HG03342 (cell line): ENCODE data around the gene KCNT2.
A peak's percentile ranks its signal among the peaks of the same experiment; 100 is the strongest.

Experiments
- ATAC-seq: cut with Tn5 transposase; IDR thresholded peaks from one replicate; pipeline ENCODE4 v1.9.1; 2021; ENCODE audit warnings: mild to moderate bottlenecking, moderate library complexity; ENCODE audit not compliant: unreplicated experiment

Gene KCNT2

GRCh38 chr1:196403803-196404690, 204.2 kb downstream of the KCNT2 start:
- ATAC-seq = no peak

GRCh38 chr1:196401891-196402290, 206.3 kb downstream of the KCNT2 start:
- no peak for ATAC-seq

- no peak for ATAC-seq
Observed at GRCh38 chr1:196401452-196401833, 206.8 kb downstream of the KCNT2 start.

- no peak for ATAC-seq
Observed at GRCh38 chr1:196400478-196401451, 207.5 kb downstream of the KCNT2 start.

GRCh38 chr1:196399713-196400112, 208.5 kb downstream of the KCNT2 start:
- no peak for ATAC-seq

GRCh38 chr1:196393742-196394141, 214.5 kb downstream of the KCNT2 start:
- no peak for ATAC-seq

- ATAC-seq = no peak
Observed at GRCh38 chr1:196393282-196393681, 215.0 kb downstream of the KCNT2 start.

GRCh38 chr1:196387766-196388165, 220.5 kb downstream of the KCNT2 start:
- no peak for ATAC-seq

GRCh38 chr1:196385109-196385508, 223.1 kb downstream of the KCNT2 start:
- ATAC-seq = no peak

GRCh38 chr1:196382383-196382782, 225.9 kb downstream of the KCNT2 start:
- no peak for ATAC-seq

- ATAC-seq = no peak
Observed at GRCh38 chr1:196381544-196381943, 226.7 kb downstream of the KCNT2 start.

- ATAC-seq = no peak
Observed at GRCh38 chr1:196380316-196380715, 227.9 kb downstream of the KCNT2 start.

GRCh38 chr1:196377811-196378210, 230.4 kb downstream of the KCNT2 start:
- no peak for ATAC-seq

- no peak for ATAC-seq
Observed at GRCh38 chr1:196376630-196377328, 231.5 kb downstream of the KCNT2 start.

GRCh38 chr1:196373798-196374197, 234.4 kb downstream of the KCNT2 start:
- no peak for ATAC-seq

GRCh38 chr1:196372896-196373536, 235.2 kb downstream of the KCNT2 start:
- ATAC-seq = peak; percentile 89

GRCh38 chr1:196367838-196368237, 240.4 kb downstream of the KCNT2 start:
- ATAC-seq = no peak

- ATAC-seq = no peak
Observed at GRCh38 chr1:196366817-196367495, 241.3 kb downstream of the KCNT2 start.

- ATAC-seq = no peak
Observed at GRCh38 chr1:196361112-196361714, 247.0 kb downstream of the KCNT2 start.

- no peak for ATAC-seq
Observed at GRCh38 chr1:196357913-196358312, 250.3 kb downstream of the KCNT2 start.
